C4-2B (cell line): ENCODE data around the gene UGT1A8.

Source experiments
- ZFX ChIP-seq: fragments of 450-650 bp; IDR thresholded peaks from 2 replicates; pipeline ENCODE4 v1.6.1; 2017
- TF ChIP-seq, protein P1 (sequence below): fragments of 450-650 bp; conservative IDR thresholded peaks from 2 replicates; pipeline ENCODE4 v1.5.1; 2017; ENCODE audit warnings: mild to moderate bottlenecking

DNA sequence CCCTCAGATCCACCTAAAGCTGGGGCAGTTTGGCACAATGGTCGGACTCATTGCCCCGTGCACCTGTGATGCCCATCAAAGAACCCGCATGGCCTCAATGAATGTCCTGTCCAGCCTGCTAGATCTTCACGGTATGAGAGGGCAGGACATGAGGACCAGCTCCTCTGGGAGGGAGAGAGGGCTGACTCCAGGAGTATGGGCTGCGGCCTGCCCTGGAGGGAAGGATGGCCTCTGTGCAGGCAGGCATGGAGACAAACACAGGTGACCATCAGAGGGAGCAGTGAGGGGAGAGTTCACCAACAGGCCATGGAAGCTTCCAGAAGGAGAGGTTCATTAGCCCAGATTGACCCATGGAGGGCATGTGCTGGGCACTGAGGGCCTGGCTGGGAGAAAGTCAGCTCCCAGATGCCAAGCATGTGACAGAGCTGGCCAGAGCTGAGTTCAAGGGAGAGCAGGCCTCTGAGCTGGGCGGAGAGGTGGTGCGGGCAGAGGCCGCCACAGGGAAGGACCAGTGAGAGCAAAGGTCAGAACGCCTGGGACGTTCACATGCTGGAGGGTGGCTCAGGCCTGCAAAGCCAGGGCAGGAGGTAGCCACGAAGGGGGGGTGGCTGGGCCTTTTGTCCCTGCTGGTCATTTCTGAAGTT, 200.7 kb downstream of the UGT1A8 start:
- TF ChIP-seq, protein P1, sequence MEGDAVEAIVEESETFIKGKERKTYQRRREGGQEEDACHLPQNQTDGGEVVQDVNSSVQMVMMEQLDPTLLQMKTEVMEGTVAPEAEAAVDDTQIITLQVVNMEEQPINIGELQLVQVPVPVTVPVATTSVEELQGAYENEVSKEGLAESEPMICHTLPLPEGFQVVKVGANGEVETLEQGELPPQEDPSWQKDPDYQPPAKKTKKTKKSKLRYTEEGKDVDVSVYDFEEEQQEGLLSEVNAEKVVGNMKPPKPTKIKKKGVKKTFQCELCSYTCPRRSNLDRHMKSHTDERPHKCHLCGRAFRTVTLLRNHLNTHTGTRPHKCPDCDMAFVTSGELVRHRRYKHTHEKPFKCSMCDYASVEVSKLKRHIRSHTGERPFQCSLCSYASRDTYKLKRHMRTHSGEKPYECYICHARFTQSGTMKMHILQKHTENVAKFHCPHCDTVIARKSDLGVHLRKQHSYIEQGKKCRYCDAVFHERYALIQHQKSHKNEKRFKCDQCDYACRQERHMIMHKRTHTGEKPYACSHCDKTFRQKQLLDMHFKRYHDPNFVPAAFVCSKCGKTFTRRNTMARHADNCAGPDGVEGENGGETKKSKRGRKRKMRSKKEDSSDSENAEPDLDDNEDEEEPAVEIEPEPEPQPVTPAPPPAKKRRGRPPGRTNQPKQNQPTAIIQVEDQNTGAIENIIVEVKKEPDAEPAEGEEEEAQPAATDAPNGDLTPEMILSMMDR: no peak
- TF ChIP-seq ZFX: no peak
